GM20000 (cell line): ENCODE data around the gene HTN1.
"Not testable (repeated sequence)": the region's sequence is repeated elsewhere in the genome, so short reads cannot be mapped to it uniquely, and the experiment has no call there.

Source experiments
- DNase-seq: peaks from one replicate; pipeline ENCODE4 v3.0.0; 2012; ENCODE audit warnings: low spot score
- CTCF ChIP-seq: IDR thresholded peaks from 2 replicates; pipeline ENCODE4 v1.5.1; 2012; ENCODE audit warnings: mild to moderate bottlenecking, control low read depth; ENCODE audit errors: extremely low read depth, missing control alignments

HTN1 gene

GRCh38 chr4:70041652-70042286 is 8.5 kb upstream of the HTN1 start:
- DNase-seq = no peak
- TF ChIP-seq CTCF = no peak

- DNase-seq = not testable (repeated sequence)
Observed at GRCh38 chr4:70056534-70056933, 6.3 kb downstream of the HTN1 start.

DNA sequence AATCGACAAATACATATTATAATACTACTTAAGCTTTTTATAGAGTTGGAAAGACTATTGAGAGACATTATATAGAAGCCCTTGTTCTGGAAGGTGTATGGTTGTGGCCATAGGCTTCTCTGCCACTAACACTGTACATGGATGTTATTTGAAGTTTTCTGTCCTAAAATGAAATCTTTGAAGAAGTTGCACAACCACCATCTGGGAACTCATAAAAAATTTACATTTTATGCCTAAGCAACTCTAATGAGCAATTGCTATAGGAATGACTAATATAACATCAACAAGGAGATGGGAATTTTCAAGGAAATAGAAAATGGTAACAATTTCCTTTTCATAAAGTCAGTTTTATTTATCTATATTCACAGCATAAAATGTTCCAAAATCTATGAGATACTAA is 7.4 kb downstream of the HTN1 start:
- no peak for TF ChIP-seq CTCF
- DNase-seq = no peak

GRCh38 chr4:70059149-70059548 is 8.9 kb downstream of the HTN1 start:
- DNase-seq = no peak
- TF ChIP-seq CTCF = no peak

GRCh38 chr4:70062000-70062399 is 11.8 kb downstream of the HTN1 start:
- DNase-seq = no peak
- no peak for TF ChIP-seq CTCF

DNA sequence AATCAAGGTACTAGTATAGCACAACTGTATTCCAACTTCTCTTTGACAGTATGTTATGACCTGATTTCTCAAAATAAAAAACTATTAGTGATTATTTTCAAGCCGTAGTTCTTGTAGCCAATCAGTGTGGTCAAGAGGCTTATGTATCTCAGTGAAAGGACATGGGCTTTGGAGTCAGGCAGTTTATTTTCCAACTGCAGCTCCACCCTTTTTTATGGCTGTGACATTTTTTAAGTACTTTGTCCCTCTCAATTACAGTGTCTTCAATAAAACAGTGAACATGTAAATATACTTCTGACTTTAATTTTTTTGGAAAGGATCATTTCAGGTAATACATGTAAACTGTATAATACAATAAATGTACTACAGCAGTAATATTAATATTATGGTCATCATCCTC is 30.0 kb downstream of the HTN1 start:
- no peak for DNase-seq
- no peak for TF ChIP-seq CTCF

DNA sequence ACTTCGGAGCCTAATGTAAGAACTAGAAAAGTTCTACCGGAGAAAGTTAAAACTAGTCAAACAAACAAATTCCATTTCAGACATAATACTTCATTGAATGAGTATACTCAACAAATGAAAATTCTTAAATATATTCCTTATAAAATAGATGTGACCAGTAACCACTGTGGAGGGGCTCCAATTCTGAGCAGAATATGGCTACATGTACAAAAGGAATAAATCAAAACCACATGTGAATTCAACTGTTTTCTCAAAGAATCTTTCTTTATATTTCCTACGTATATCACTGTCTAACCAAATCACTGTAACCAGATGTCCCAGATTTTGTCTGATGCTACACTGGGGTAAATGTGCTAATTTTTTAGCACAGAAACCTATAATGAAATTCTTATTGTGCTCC is 49.0 kb downstream of the HTN1 start:
- DNase-seq = no peak
- no peak for TF ChIP-seq CTCF
